ENCODE measurements around the gene FOLR3. TPM values are rescaled to one million over a fixed set of nuclear protein-coding genes. Genes with fewer than 3 reads are reported as not detected.

The FOLR3 gene
- total and polyA plus RNA-seq, 9 of the 15 experiments (the other 6 are each of a cell fraction or from before 2014, with no cell fraction given), result not detected

GRCh38 chr11:72162891-72163492, 27.5 kb downstream of the FOLR3 start:
- no peaks in the 10 kb centered on the region for H3K9me1 ChIP-seq (ENCODE audit: control insufficient read depth, insufficient read depth, low read length)
- no peaks in the 10 kb centered on the region for H3K4me1 ChIP-seq (replicated peaks in 1 of 2; ENCODE audit: control insufficient read depth in 2 of 2, insufficient read depth in 2 of 2, low read length in 2 of 2)
- peak overlapping the region; percentile 70 for H3K4me2 ChIP-seq (ENCODE audit: insufficient read depth, low read length)
- H3K79me2 ChIP-seq (ENCODE audit: control insufficient read depth, insufficient read depth, low read length), result no peaks in the 10 kb centered on the region
- no TSS peak for BruUV-seq (replicated peaks)
- DNase-seq (ENCODE audit: extremely low read depth in 1 of 4, low spot score in 3 of 4) (peak in 3 of 4 experiments; percentile 20 to 52 (median 20)), ATAC-seq (peak; percentile 83), FAIRE-seq (no peak)
- H2AFZ ChIP-seq (ENCODE audit: low read depth, low read length), result peak overlapping the region; percentile 94
- H3K36me3 ChIP-seq (ENCODE audit: control insufficient read depth, insufficient read depth, low read length), result no peaks in the 10 kb centered on the region
- in situ Hi-C loops (cut with MboI), result no loop called here
- 0 out of 2 replicates have a peak, but pooled peaks cover 2% of the 10 kb centered on the region for H3K9me3 ChIP-seq (replicated peaks; ENCODE audit: control insufficient read depth, insufficient read depth, low read depth, low read length)
- ChIA-PET CTCF (ENCODE audit: low intra/inter-chr PET ratio) (interaction anchor here (0.6 kb wide), 1 partner anchor 19 kb away, joined by 3 read pairs; no protein-coding TSS in a partner anchor), POLR2A (no interaction called here)
- peak overlapping the region; percentile 19; the same call in 1 of the 2 replicates for H3K4me3 ChIP-seq
- H3K9ac ChIP-seq (ENCODE audit: insufficient read depth in 1 of 2, low read depth in 2 of 2, low read length in 2 of 2), result peak overlapping the region; percentile 7 to 34; a peak in 2 of 4 replicates
- no peak overlapping the region; the same call in 2 of the 3 replicates for H3K27ac ChIP-seq (ENCODE audit: extremely low read depth, low read depth, low read length)
- 19% methylated on average over 16 of the region's 16 CpGs for WGBS (ENCODE audit: insufficient coverage, low coverage, missing lambda C conversion rate)
- H3K27me3 ChIP-seq (ENCODE audit: control insufficient read depth in 2 of 2, insufficient read depth in 2 of 2, low read length in 2 of 2), result no peaks in the 10 kb centered on the region; a peak in 1 of 5 replicates
- intact Hi-C loops (cut with micrococcal nuclease), result no loop called here
- no peaks in the 10 kb centered on the region for H4K20me1 ChIP-seq (replicated peaks; ENCODE audit: control insufficient read depth, insufficient read depth, low read length)
- peak; percentile 20 to 38 (median 26); a peak in 2 of 6 replicates for TF ChIP-seq CTCF (IDR thresholded peaks at IDR 0.05 in 2 of 3, conservative IDR thresholded peaks at IDR 0.05 in 1 of 3; ENCODE audit: insufficient read depth in 2 of 3, low read depth in 1 of 3, low read length in 3 of 3)
- TF ChIP-seq ZKSCAN3 (CRISPR knock-in tag; IDR thresholded peaks at IDR 0.05), result no peak
- TF ChIP-seq YY1 (IDR thresholded peaks at IDR 0.05; ENCODE audit: borderline replicate concordance in 1 of 3, control insufficient read depth in 1 of 3, extremely low read depth in 1 of 3, insufficient read depth in 3 of 3, insufficient read length in 1 of 3, insufficient replicate concordance in 2 of 3, low read depth in 1 of 3, low read length in 2 of 3), result peak in 2 of 3 experiments; percentile 49 to 86
- peak; percentile 51 for TF ChIP-seq MGA (IDR thresholded peaks at IDR 0.05)
- peak; percentile 18 to 45; a peak in 3 of 4 replicates for TF ChIP-seq RAD21 (CRISPR knock-in tag; conservative IDR thresholded peaks at IDR 0.05 in 1 of 2, IDR thresholded peaks at IDR 0.05 in 1 of 2)
